MM.1S (cell line): Measurements from ENCODE around the gene C10orf105.

ENCODE experiments used
- CTCF ChIP-seq: fragments of 300-600 bp; sonication (generic); IDR thresholded peaks from 2 replicates; pipeline ENCODE4 v1.5.1; 2016; ENCODE audit warnings: antibody characterized with exemption, low read length, mixed read lengths
- EZH2 ChIP-seq: fragments of 300-600 bp; sonication (generic); optimal IDR thresholded peaks from 2 replicates; pipeline ENCODE3; 2017; ENCODE audit warnings: low read depth, mild to moderate bottlenecking, antibody characterized with exemption, low read length, mixed read lengths

- no peak for TF ChIP-seq CTCF
- no peak for TF ChIP-seq EZH2
These were observed 536 bp downstream of the C10orf105 start for GRCh38 chr10:71719042-71719441.
